WTC11 (cell line): ENCODE results near the gene IFNLR1.

Experiments
- ATF1 ChIP-seq: sonication (generic); formaldehyde crosslinking; IDR thresholded peaks from 2 replicates; pipeline ENCODE4 v1.8.1; 2023; ENCODE audit warnings: mild to moderate bottlenecking, moderate library complexity, missing genetic modification reagents
- CREB1 ChIP-seq: sonication (generic); formaldehyde crosslinking; IDR thresholded peaks from 2 replicates; pipeline ENCODE4 v1.8.0; 2023; ENCODE audit warnings: mild to moderate bottlenecking, missing genetic modification reagents
- CTCF ChIP-seq: fragments of 200-600 bp; IDR thresholded peaks from 2 replicates; pipeline ENCODE4 v1.8.0; 2022; ENCODE audit warnings: antibody characterized with exemption
- ETV6 ChIP-seq: sonication (generic); formaldehyde crosslinking; IDR thresholded peaks from 2 replicates; pipeline ENCODE4 v1.8.1; 2022; ENCODE audit warnings: mild to moderate bottlenecking, missing genetic modification reagents
- FOXJ3 ChIP-seq: sonication (generic); formaldehyde crosslinking; IDR thresholded peaks from 2 replicates; pipeline ENCODE4 v1.9.0; 2021; ENCODE audit warnings: missing genetic modification reagents, mild to moderate bottlenecking, borderline replicate concordance
- NFATC4 ChIP-seq: fragments of 250-450 bp; sonication (Bioruptor Pico); IDR thresholded peaks from 2 replicates; pipeline ENCODE4 v1.9.0; 2021; ENCODE audit warnings: mild to moderate bottlenecking
- PREB ChIP-seq: sonication (generic); formaldehyde crosslinking; IDR thresholded peaks from 2 replicates; pipeline ENCODE4 v1.8.1; 2022; ENCODE audit warnings: mild to moderate bottlenecking, missing genetic modification reagents, moderate library complexity, borderline replicate concordance
- PRRX2 ChIP-seq: fragments of 250-450 bp; sonication (Bioruptor Pico); IDR thresholded peaks from 2 replicates; pipeline ENCODE4 v1.8.0; 2021; ENCODE audit warnings: mild to moderate bottlenecking
- SMAD4 ChIP-seq: sonication (generic); formaldehyde crosslinking; IDR thresholded peaks from 2 replicates; pipeline ENCODE4 v1.8.0; 2022; ENCODE audit warnings: mild to moderate bottlenecking, missing genetic modification reagents
- TEAD4 ChIP-seq: sonication (generic); formaldehyde crosslinking; IDR thresholded peaks from 2 replicates; pipeline ENCODE4 v1.8.0; 2022; ENCODE audit warnings: mild to moderate bottlenecking, missing genetic modification reagents
- USF2 ChIP-seq: sonication (generic); formaldehyde crosslinking; IDR thresholded peaks from 2 replicates; pipeline ENCODE4 v1.8.1; 2023; ENCODE audit warnings: mild to moderate bottlenecking, missing genetic modification reagents, moderate library complexity
- ZNF232 ChIP-seq: sonication (generic); formaldehyde crosslinking; IDR thresholded peaks from 2 replicates; pipeline ENCODE4 v1.8.0; 2022; ENCODE audit warnings: mild to moderate bottlenecking, missing genetic modification reagents

- TF ChIP-seq CTCF (no peak), PREB (CRISPR knock-in tag) (no peak), ETV6 (CRISPR knock-in tag) (no peak), SMAD4 (CRISPR knock-in tag) (no peak), ZNF232 (CRISPR knock-in tag) (no peak), USF2 (CRISPR knock-in tag) (no peak), ATF1 (CRISPR knock-in tag) (no peak), CREB1 (CRISPR knock-in tag) (no peak), PRRX2 (CRISPR knock-in tag) (no peak), NFATC4 (CRISPR knock-in tag) (no peak), FOXJ3 (CRISPR knock-in tag) (no peak), TEAD4 (CRISPR knock-in tag) (no peak)
Observed at GRCh38 chr1:24109686-24110475, 77.2 kb downstream of the IFNLR1 start.
